Measurements from ENCODE around the gene SPOPL. TPM values are rescaled to one million over a fixed set of nuclear protein-coding genes. Genes with fewer than 3 reads are reported as not detected.

SPOPL gene
- total and polyA plus RNA-seq, 10 of the 15 experiments (the other 5 are each of a cell fraction or from before 2014, with no cell fraction given) = 4.0 to 25.0 (median 11.5) TPM

DNA sequence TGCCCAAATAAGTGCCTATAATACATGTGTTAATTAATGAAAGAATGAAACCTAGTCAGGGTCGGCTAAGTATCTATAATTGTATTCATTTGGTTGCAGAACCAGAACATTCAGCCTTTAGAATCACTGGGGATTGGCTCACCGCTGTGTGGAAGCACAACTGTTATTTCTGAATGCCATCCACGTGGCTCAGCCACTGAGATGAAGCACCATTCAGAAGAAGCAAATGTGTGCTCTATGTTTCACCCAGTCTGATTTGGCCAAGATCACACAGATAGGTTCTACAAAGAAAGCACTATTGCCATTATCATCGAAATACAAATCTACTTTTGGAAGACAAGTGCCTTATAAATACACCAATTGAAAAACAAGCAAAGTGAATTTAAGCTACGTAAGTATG lies 30.6 kb upstream of the SPOPL start (continued):
- no peak for TF ChIP-seq NR2C1 (IDR thresholded peaks at IDR 0.05)

DNA sequence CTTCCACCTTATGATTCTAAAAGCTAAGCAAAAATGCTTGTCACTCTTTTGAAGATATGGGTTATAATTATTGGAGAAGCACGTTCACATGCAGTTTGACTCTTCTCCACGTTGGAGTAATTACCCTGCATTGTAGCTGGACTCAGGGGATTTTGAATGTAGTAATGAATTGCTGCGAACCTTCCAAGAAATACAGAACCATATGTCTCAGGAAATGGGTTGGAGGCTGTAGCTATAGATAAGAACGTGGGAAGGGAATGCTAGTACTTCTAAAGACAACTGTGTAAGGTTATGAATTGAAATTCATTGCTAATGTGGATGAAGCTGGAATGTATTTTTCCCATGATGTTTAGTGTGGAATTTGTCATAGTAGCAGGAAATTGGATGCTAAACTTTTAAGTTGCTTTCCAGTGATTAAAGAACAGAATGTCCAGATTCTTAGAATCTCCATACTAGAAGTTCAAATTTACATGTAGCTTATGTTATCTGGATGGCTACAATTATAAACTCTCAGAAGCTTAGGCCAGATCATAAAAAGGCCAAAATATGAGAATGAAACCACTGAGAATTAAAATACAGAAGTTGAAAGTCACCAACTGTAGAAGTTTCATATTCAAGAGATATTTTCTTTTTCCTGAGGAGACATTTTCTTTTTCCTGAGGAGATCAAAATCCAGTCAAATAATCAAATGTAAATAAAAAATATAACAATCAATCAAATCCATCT lies 27.3 kb upstream of the SPOPL start:
- Histone ChIP-seq H3K27me3 (replicated peaks in 1 of 2; ENCODE audit: control insufficient read depth in 2 of 2, insufficient read depth in 2 of 2, low read length in 1 of 2) (no peaks in the 10 kb centered on the region), H2AFZ (ENCODE audit: control insufficient read depth, low read depth, low read length) (no peak overlapping the region), H3K9me3 (replicated peaks; ENCODE audit: control insufficient read depth, insufficient read depth, low read length) (no peaks in the 10 kb centered on the region), H4K20me1 (ENCODE audit: control insufficient read depth, insufficient read depth) (no peaks in the 10 kb centered on the region), H3K79me2 (ENCODE audit: control insufficient read depth, insufficient read depth, low read length) (no peaks in the 10 kb centered on the region), H3K4me2 (ENCODE audit: control insufficient read depth, insufficient read depth) (peak overlapping the region; percentile 38), H3K27ac (ENCODE audit: control insufficient read depth, insufficient read depth) (no peak overlapping the region; the same call in 1 of the 2 replicates), H3K36me3 (ENCODE audit: control insufficient read depth in 2 of 2, insufficient read depth in 2 of 2, low read length in 1 of 2) (no peaks in the 10 kb centered on the region), H3K9ac (ENCODE audit: control insufficient read depth, insufficient read depth, low read length) (no peak overlapping the region), H3K4me3 (no peak overlapping the region; the same call in 1 of the 2 replicates), H3K4me1 (ENCODE audit: control insufficient read depth, insufficient read depth, low read length) (peaks cover 21% of the 10 kb centered on the region)
- in situ Hi-C loops (cut with MboI) = no loop called here
- ChIA-PET SMC1A (ENCODE audit: uncharacterized antibody, unreplicated experiment) (interaction anchor here (0.7 to 3.0 kb wide), 16 partner anchors 9 to 352 kb away, joined by 3 to 11 read pairs (median 5); no protein-coding TSS in a partner anchor), RAD21 (ENCODE audit: unreplicated experiment) (interaction anchor here (0.6 to 1.9 kb wide), 10 partner anchors 13 to 606 kb away, joined by 3 to 9 read pairs (median 4); no protein-coding TSS in a partner anchor), CTCF (interaction anchor here (0.7 to 2.4 kb wide), 9 partner anchors 9 to 313 kb away, joined by 3 to 9 read pairs (median 5); partner anchors contain the start of gene SPOPL), POLR2A (interaction anchor here (0.6 to 1.1 kb wide), 4 partner anchors 15 to 90 kb away, joined by 3 to 8 read pairs (median 3); no protein-coding TSS in a partner anchor)
- ATAC-seq (peak; percentile 51), FAIRE-seq (no peak), DNase-seq (ENCODE audit: low read depth, low spot score) (no peak)
- no TSS peak for BruUV-seq (replicated peaks)
- 76% methylated on average over 4 of the region's 4 CpGs for WGBS (ENCODE audit: insufficient coverage, insufficient replicate concordance, low lambda C conversion rate, missing lambda C conversion rate)
- intact Hi-C loops (cut with micrococcal nuclease; ENCODE audit: unreplicated experiment) = no loop called here
- TF ChIP-seq, protein P1, sequence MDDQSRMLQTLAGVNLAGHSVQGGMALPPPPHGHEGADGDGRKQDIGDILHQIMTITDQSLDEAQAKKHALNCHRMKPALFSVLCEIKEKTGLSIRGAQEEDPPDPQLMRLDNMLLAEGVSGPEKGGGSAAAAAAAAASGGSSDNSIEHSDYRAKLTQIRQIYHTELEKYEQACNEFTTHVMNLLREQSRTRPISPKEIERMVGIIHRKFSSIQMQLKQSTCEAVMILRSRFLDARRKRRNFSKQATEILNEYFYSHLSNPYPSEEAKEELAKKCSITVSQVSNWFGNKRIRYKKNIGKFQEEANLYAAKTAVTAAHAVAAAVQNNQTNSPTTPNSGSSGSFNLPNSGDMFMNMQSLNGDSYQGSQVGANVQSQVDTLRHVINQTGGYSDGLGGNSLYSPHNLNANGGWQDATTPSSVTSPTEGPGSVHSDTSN (IDR thresholded peaks at IDR 0.05; ENCODE audit: insufficient replicate concordance, low read depth, low read length) = no peak
- no peak for TF ChIP-seq EGR1 (IDR thresholded peaks at IDR 0.05; ENCODE audit: borderline replicate concordance in 1 of 2, low read depth in 2 of 2, low read length in 2 of 2)
- no peak for TF ChIP-seq IRF4 (IDR thresholded peaks at IDR 0.05; ENCODE audit: low read depth, low read length)
- TF ChIP-seq, protein P2, sequence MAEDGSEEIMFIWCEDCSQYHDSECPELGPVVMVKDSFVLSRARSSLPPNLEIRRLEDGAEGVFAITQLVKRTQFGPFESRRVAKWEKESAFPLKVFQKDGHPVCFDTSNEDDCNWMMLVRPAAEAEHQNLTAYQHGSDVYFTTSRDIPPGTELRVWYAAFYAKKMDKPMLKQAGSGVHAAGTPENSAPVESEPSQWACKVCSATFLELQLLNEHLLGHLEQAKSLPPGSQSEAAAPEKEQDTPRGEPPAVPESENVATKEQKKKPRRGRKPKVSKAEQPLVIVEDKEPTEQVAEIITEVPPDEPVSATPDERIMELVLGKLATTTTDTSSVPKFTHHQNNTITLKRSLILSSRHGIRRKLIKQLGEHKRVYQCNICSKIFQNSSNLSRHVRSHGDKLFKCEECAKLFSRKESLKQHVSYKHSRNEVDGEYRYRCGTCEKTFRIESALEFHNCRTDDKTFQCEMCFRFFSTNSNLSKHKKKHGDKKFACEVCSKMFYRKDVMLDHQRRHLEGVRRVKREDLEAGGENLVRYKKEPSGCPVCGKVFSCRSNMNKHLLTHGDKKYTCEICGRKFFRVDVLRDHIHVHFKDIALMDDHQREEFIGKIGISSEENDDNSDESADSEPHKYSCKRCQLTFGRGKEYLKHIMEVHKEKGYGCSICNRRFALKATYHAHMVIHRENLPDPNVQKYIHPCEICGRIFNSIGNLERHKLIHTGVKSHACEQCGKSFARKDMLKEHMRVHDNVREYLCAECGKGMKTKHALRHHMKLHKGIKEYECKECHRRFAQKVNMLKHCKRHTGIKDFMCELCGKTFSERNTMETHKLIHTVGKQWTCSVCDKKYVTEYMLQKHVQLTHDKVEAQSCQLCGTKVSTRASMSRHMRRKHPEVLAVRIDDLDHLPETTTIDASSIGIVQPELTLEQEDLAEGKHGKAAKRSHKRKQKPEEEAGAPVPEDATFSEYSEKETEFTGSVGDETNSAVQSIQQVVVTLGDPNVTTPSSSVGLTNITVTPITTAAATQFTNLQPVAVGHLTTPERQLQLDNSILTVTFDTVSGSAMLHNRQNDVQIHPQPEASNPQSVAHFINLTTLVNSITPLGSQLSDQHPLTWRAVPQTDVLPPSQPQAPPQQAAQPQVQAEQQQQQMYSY (CRISPR knock-in tag; IDR thresholded peaks at IDR 0.05) = no peak
- TF ChIP-seq CREM (IDR thresholded peaks at IDR 0.05; ENCODE audit: low read depth) = no peak
- TF ChIP-seq, protein P3, sequence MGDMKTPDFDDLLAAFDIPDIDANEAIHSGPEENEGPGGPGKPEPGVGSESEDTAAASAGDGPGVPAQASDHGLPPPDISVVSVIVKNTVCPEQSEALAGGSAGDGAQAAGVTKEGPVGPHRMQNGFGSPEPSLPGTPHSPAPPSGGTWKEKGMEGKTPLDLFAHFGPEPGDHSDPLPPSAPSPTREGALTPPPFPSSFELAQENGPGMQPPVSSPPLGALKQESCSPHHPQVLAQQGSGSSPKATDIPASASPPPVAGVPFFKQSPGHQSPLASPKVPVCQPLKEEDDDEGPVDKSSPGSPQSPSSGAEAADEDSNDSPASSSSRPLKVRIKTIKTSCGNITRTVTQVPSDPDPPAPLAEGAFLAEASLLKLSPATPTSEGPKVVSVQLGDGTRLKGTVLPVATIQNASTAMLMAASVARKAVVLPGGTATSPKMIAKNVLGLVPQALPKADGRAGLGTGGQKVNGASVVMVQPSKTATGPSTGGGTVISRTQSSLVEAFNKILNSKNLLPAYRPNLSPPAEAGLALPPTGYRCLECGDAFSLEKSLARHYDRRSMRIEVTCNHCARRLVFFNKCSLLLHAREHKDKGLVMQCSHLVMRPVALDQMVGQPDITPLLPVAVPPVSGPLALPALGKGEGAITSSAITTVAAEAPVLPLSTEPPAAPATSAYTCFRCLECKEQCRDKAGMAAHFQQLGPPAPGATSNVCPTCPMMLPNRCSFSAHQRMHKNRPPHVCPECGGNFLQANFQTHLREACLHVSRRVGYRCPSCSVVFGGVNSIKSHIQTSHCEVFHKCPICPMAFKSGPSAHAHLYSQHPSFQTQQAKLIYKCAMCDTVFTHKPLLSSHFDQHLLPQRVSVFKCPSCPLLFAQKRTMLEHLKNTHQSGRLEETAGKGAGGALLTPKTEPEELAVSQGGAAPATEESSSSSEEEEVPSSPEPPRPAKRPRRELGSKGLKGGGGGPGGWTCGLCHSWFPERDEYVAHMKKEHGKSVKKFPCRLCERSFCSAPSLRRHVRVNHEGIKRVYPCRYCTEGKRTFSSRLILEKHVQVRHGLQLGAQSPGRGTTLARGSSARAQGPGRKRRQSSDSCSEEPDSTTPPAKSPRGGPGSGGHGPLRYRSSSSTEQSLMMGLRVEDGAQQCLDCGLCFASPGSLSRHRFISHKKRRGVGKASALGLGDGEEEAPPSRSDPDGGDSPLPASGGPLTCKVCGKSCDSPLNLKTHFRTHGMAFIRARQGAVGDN (IDR thresholded peaks at IDR 0.05) = no peak
- TF ChIP-seq YY1 (IDR thresholded peaks at IDR 0.05; ENCODE audit: low read depth, low read length) = no peak
- no peak for TF ChIP-seq ETV6 (conservative IDR thresholded peaks at IDR 0.05 in 1 of 2, IDR thresholded peaks at IDR 0.05 in 1 of 2; ENCODE audit: borderline replicate concordance in 1 of 2, low read depth in 1 of 2)
- TF ChIP-seq PML (IDR thresholded peaks at IDR 0.05; ENCODE audit: low read length) = no peak
